GM08714 (cell line): ENCODE data around the gene SLC6A2.

Source experiments
- H3K4me3 ChIP-seq: fragments of 200-500 bp; sonication (Bioruptor generic); 2 replicates; pipeline ENCODE4 v1.5.1; 2014; ENCODE audit warnings: mild to moderate bottlenecking, low read length, inconsistent platforms
- ZNF274 ChIP-seq: IDR thresholded peaks from 2 replicates; pipeline ENCODE4 v1.6.1; 2012; ENCODE audit warnings: mild to moderate bottlenecking, low read depth, low read length

Gene SLC6A2

GRCh38 chr16:55660026-55660425 is 4.2 kb downstream of the SLC6A2 start:
- H3K4me3 ChIP-seq, result no peak overlapping the region
- TF ChIP-seq ZNF274, result no peak

- no peak for TF ChIP-seq ZNF274
Observed at GRCh38 chr16:55660828-55661227, 5.0 kb downstream of the SLC6A2 start.

GRCh38 chr16:55661941-55662643 is 6.3 kb downstream of the SLC6A2 start:
- TF ChIP-seq ZNF274, result no peak

More at GRCh38 chr16:55660828-55661227, 5.0 kb downstream of the SLC6A2 start:
- H3K4me3 ChIP-seq, result no peak overlapping the region

GRCh38 chr16:55662644-55663031 is 6.8 kb downstream of the SLC6A2 start:
- no peak for TF ChIP-seq ZNF274
- H3K4me3 ChIP-seq, result no peak overlapping the region

More at GRCh38 chr16:55661941-55662643, 6.3 kb downstream of the SLC6A2 start:
- no peak overlapping the region for H3K4me3 ChIP-seq

GRCh38 chr16:55663225-55663624 is 7.4 kb downstream of the SLC6A2 start:
- H3K4me3 ChIP-seq, result no peak overlapping the region
- TF ChIP-seq ZNF274, result no peak

GRCh38 chr16:55663765-55664677 is 8.2 kb downstream of the SLC6A2 start:
- H3K4me3 ChIP-seq, result no peak overlapping the region
- TF ChIP-seq ZNF274, result no peak

GRCh38 chr16:55664786-55665407 is 9.1 kb downstream of the SLC6A2 start:
- no peak overlapping the region for H3K4me3 ChIP-seq
- TF ChIP-seq ZNF274, result no peak

- TF ChIP-seq ZNF274, result no peak
- no peak overlapping the region for H3K4me3 ChIP-seq
Observed at GRCh38 chr16:55665511-55665910, 9.7 kb downstream of the SLC6A2 start.

- TF ChIP-seq ZNF274, result no peak
- no peak overlapping the region for H3K4me3 ChIP-seq
Observed at GRCh38 chr16:55666012-55666411, 10.2 kb downstream of the SLC6A2 start.

GRCh38 chr16:55667753-55668152 is 12.0 kb downstream of the SLC6A2 start:
- no peak for TF ChIP-seq ZNF274
- no peak overlapping the region for H3K4me3 ChIP-seq

GRCh38 chr16:55668340-55669281 is 12.8 kb downstream of the SLC6A2 start:
- no peak for TF ChIP-seq ZNF274
- H3K4me3 ChIP-seq, result no peak overlapping the region

- no peak for TF ChIP-seq ZNF274
- no peak overlapping the region for H3K4me3 ChIP-seq
Observed at GRCh38 chr16:55671206-55671973, 15.6 kb downstream of the SLC6A2 start.

GRCh38 chr16:55671974-55672280 is 16.1 kb downstream of the SLC6A2 start:
- TF ChIP-seq ZNF274, result no peak

More at GRCh38 chr16:55671974-55672280, 16.1 kb downstream of the SLC6A2 start:
- H3K4me3 ChIP-seq, result no peak overlapping the region
